BLaER1 treated with 17β-estradiol and CSF1 and Interleukin-3, amounts not matched to agents 10 nM and 100 nM (cell line): Measurements from ENCODE around the gene PSEN1.
"Not testable (repeated sequence)": the region's sequence is repeated elsewhere in the genome, so short reads cannot be mapped to it uniquely, and the experiment has no call there.

Experiments
- H3K27ac ChIP-seq, 11 experiments: shearing (Covaris generic); formaldehyde crosslinking; 2 replicates each; pipeline ENCODE4 v1.8.1; 2022
- H3K27me3 ChIP-seq, 11 experiments: shearing (Covaris generic); formaldehyde crosslinking; 2 replicates each; pipeline ENCODE4 v1.8.1; 2022
- H3K36me3 ChIP-seq, 11 experiments: shearing (Covaris generic); formaldehyde crosslinking; 2 replicates each; pipeline ENCODE4 v1.8.1; 2022
- H3K4me1 ChIP-seq, 10 experiments: shearing (Covaris generic); formaldehyde crosslinking; 2 replicates each; pipeline ENCODE4 v1.8.1; 2022
- H3K4me2 ChIP-seq, 11 experiments: shearing (Covaris generic); formaldehyde crosslinking; 2 replicates each; pipeline ENCODE4 v1.8.1; 2022
- H3K4me3 ChIP-seq, 10 experiments: shearing (Covaris generic); formaldehyde crosslinking; 2 replicates each; pipeline ENCODE4 v1.8.1; 2022
- H3K9ac ChIP-seq, 11 experiments: shearing (Covaris generic); formaldehyde crosslinking; 2 replicates each; pipeline ENCODE4 v1.8.1; 2022
- H3K9me3 ChIP-seq, 11 experiments: shearing (Covaris generic); formaldehyde crosslinking; replicated peaks in 1 of 11; 2 replicates each; pipeline ENCODE4 v1.8.1; 2022
- H4K20me1 ChIP-seq, 11 experiments: shearing (Covaris generic); formaldehyde crosslinking; 2 replicates each; pipeline ENCODE4 v1.8.1; 2022
- Cebpa-rat ChIP-seq, 11 experiments: shearing (Covaris generic); IDR thresholded peaks; 2 replicates each; pipeline ENCODE4 v1.8.1; 2022

PSEN1 gene

DNA sequence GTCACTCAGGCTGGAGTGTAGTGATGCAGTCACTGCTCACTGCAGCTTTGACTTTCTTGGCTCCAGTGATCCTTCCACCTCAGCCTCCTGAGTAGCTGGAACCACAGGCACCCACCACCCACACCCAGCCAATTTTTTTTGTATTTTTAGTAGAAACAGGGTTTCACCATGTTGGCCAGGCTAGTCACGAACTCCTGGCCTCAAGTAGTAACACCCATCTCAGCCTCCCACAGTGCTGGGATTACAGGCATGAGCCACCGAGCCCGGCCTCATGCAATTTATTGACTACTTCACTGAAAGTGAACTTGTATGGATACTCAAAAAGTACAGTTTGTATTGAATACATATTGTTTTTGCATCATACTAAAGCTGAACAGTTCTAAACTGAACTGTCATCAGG is 9.1 kb downstream of the PSEN1 start:
- H3K9me3 ChIP-seq, result no peaks in the 10 kb centered on the region
- no peaks in the 10 kb centered on the region for H3K27me3 ChIP-seq
- H3K36me3 ChIP-seq, result peaks cover 27 to 72% (median 36%) of the 10 kb centered on the region in 11 experiments
- H3K4me2 ChIP-seq, result no peak overlapping the region
- TF ChIP-seq Cebpa-rat (IDR thresholded peaks at IDR 0.05), result no peak
- no peak overlapping the region for H3K27ac ChIP-seq
- no peak overlapping the region for H3K4me3 ChIP-seq
- no peak overlapping the region for H3K9ac ChIP-seq
- H3K4me1 ChIP-seq, result peaks cover 0 to 27% (median 0%) of the 10 kb centered on the region in 10 experiments; a peak in 3 of 20 replicates
- peaks cover 54 to 100% (median 86%) of the 10 kb centered on the region in 11 experiments; a peak in 21 of 22 replicates for H4K20me1 ChIP-seq

DNA sequence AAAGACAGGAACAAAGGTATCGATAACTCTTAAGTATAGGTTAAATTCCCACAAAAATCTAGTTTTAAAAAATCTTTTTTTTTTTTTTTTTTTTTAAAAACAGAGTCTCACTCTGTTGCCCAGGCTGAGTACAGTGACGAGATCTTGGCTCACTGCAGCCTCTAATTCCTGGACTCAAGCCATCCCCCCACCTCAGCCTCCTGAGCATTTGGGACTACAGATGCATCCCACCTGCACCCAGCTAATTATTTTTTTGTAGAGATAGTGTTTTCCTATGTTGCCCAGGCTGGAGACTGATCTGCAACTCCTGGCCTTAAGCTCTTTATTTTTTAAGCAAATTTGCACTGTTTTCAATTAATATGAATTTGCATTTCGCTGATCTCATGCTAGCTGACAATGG is 9.8 kb downstream of the PSEN1 start:
- no peak for TF ChIP-seq Cebpa-rat (IDR thresholded peaks at IDR 0.05)
- Histone ChIP-seq H4K20me1 (peaks cover 51 to 100% (median 79%) of the 10 kb centered on the region in 11 experiments; a peak in 21 of 22 replicates), H3K27ac (no peak overlapping the region), H3K27me3 (no peaks in the 10 kb centered on the region), H3K9me3 (no peaks in the 10 kb centered on the region), H3K9ac (no peak overlapping the region), H3K4me3 (no peak overlapping the region), H3K4me1 (peaks cover 0 to 19% (median 0%) of the 10 kb centered on the region in 10 experiments; a peak in 3 of 20 replicates), H3K4me2 (no peak overlapping the region), H3K36me3 (peaks cover 31 to 76% (median 40%) of the 10 kb centered on the region in 11 experiments)

DNA sequence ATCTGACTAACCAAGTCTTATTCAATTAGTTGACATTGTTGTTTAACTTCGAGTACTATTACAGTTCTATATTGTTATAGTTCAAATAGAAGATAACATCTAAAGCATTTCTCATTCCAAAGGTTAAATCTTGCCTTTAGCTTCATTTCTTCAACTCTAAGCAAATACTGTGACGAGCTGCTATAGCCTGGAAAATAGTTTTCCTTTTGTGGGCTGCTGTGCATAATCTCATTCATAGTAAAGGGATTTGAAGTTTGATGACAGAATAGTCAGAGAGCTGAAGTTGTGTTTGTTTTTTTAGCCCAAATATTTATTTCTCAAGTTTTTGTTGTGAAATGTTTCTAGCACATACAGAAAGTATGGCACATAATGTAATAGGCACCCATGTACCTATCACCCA is 13.4 kb downstream of the PSEN1 start:
- H3K4me1 ChIP-seq, result no peaks in the 10 kb centered on the region
- H4K20me1 ChIP-seq, result peaks cover 23 to 100% (median 46%) of the 10 kb centered on the region in 11 experiments; a peak in 20 of 22 replicates
- no peaks in the 10 kb centered on the region for H3K27me3 ChIP-seq
- no peaks in the 10 kb centered on the region for H3K9me3 ChIP-seq
- H3K4me3 ChIP-seq, result no peak overlapping the region
- H3K27ac ChIP-seq, result no peak overlapping the region
- H3K9ac ChIP-seq, result no peak overlapping the region
- H3K36me3 ChIP-seq, result peaks cover 52 to 88% (median 69%) of the 10 kb centered on the region in 11 experiments
- no peak overlapping the region for H3K4me2 ChIP-seq
- TF ChIP-seq Cebpa-rat (IDR thresholded peaks at IDR 0.05), result no peak

DNA sequence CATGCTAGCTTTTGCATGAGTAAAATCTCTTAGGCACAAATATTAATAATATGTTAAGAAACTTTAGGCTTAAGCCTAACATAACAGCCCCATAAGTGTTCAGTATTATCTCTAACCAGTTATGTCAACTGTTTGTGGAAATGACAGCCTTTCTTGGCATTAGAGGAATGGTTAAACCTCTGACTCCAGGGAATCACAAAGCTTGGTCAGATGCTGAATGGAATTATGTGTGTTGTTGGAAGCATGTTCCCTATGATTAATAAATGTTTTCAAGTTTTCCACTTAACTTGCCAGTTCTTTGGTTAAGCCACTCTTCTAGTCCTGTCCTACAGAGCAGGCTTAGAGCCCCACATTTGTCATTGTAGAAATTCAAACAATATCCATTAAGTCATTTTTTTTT is 17.0 kb downstream of the PSEN1 start:
- Histone ChIP-seq H3K4me3 (no peak overlapping the region), H3K36me3 (peaks cover 76 to 100% (median 88%) of the 10 kb centered on the region in 11 experiments), H3K4me1 (no peaks in the 10 kb centered on the region), H3K4me2 (no peak overlapping the region), H3K9me3 (no peaks in the 10 kb centered on the region), H3K9ac (no peak overlapping the region), H3K27me3 (no peaks in the 10 kb centered on the region), H3K27ac (no peak overlapping the region), H4K20me1 (peaks cover 0 to 96% (median 16%) of the 10 kb centered on the region in 11 experiments; a peak in 12 of 22 replicates)
- no peak for TF ChIP-seq Cebpa-rat (IDR thresholded peaks at IDR 0.05)

DNA sequence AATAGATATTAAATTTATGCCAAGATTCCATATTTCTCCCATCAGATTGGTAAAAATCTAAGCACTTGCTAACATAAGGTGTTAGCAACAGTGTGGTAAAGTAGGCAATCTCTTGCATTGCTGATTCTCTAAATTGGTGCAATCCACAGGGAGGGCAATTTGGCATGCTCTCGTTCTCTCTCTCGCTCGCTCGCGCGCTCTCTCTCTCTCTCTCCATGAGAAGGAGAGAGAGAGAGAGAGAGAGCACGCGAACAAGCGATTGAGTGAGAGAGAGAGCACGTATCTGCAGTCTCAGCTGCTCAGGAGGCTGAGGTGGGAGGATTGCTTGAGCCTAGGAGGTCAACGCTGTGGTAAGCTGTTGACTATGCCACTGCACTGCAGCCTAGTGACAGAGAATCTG is 25.9 kb downstream of the PSEN1 start:
- Histone ChIP-seq H4K20me1 (peaks cover 0 to 84% (median 0%) of the 10 kb centered on the region in 11 experiments; a peak in 6 of 22 replicates), H3K9me3 (peaks cover 0 to 6% (median 0%) of the 10 kb centered on the region in 11 experiments; a peak in 7 of 22 replicates), H3K36me3 (peaks cover 75 to 100% (median 97%) of the 10 kb centered on the region in 11 experiments), H3K4me1 (no peaks in the 10 kb centered on the region), H3K4me3 (no peak overlapping the region), H3K27me3 (no peaks in the 10 kb centered on the region), H3K9ac (no peak overlapping the region), H3K27ac (no peak overlapping the region), H3K4me2 (no peak overlapping the region)
- TF ChIP-seq Cebpa-rat (IDR thresholded peaks at IDR 0.05), result no peak

DNA sequence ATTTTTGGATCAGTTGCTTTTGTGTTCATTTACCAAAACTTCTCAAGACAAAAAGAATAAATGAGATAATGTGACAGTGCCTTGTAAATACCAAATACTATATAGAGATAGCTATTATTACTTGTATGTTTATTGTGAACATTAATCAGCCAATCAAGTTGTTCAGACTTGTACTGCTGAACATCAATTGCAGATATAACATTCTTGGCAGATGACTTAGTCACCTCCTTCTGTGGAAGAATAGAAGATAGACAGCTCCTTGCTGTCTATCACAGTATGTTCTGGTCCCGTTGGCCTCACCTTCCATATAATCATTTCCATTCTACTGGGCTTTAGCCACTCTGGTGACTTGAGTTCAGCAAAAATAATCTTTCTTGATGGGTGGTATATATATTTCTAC is 30.1 kb downstream of the PSEN1 start:
- Histone ChIP-seq H3K4me1 (no peaks in the 10 kb centered on the region), H4K20me1 (peaks cover 0 to 82% (median 0%) of the 10 kb centered on the region in 11 experiments; a peak in 6 of 22 replicates), H3K4me3 (no peak overlapping the region), H3K9ac (no peak overlapping the region), H3K27me3 (no peaks in the 10 kb centered on the region), H3K36me3 (peaks cover 71 to 100% (median 96%) of the 10 kb centered on the region in 11 experiments), H3K4me2 (no peak overlapping the region), H3K27ac (no peak overlapping the region), H3K9me3 (no peaks in the 10 kb centered on the region)
- TF ChIP-seq Cebpa-rat (IDR thresholded peaks at IDR 0.05), result no peak

DNA sequence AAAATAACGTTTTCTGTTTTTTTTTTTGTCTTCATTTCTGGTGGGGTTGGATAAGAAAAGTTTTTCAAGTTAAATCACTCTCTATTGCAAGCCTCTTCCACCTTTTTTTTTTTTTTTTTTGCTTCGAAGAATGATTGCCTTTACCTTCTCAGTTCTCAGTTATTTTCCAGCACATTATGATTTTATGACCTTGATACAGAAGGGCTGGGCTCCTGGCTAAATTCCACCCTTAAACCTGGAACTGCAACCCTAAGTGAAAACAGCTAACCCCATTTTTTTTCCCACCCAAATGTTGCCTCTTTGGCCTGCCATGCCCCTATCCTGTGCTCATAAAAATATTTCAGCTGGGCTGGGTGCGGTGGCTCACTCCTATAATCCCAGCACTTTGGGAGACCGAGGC is 31.4 kb downstream of the PSEN1 start:
- Histone ChIP-seq H3K27ac (no peak overlapping the region), H3K27me3 (no peaks in the 10 kb centered on the region), H3K4me2 (no peak overlapping the region), H3K4me1 (no peaks in the 10 kb centered on the region), H3K9ac (no peak overlapping the region), H4K20me1 (peaks cover 0 to 81% (median 0%) of the 10 kb centered on the region in 11 experiments; a peak in 7 of 22 replicates), H3K9me3 (no peaks in the 10 kb centered on the region), H3K4me3 (no peak overlapping the region), H3K36me3 (peaks cover 69 to 100% (median 94%) of the 10 kb centered on the region in 11 experiments)
- no peak for TF ChIP-seq Cebpa-rat (IDR thresholded peaks at IDR 0.05)

DNA sequence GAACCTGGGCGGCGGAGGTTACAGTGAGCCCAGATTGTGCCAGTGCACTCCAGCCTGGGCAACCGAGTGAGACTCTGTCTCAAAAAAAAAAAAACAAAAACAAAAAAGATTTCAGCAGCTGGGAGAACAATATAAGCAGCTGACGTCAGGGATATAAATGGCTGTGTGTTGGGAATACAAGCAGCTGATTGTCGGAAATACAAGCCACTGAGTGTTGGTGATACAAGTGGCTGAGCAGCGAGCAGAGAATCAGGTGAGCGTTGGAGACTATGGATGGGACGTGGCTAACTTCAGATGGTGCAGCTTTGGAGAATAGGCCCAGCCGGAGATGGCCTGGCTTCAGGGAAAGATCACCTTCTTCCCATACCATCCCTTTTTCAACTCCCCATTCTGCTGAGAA is 32.0 kb downstream of the PSEN1 start:
- H3K27me3 ChIP-seq, result no peaks in the 10 kb centered on the region

DNA sequence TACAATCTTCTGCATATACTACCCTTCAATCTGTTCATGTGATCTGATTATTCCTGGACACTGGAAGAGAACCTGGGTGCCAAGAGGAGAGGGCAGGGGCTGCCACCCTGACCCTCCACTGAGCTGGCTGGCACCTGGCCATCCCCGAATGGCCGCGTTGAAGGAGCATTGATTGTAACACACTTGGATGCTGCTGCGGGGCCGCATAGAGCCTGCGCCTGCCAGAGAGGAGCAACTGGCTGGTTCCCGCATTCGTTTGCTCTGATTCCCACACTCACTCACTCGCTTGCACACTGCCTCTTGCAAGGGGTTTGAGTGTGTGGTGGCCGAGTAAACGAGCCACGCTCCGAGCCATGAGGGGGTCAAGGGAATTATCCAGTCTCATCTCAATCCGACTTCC is 32.4 kb downstream of the PSEN1 start:
- Histone ChIP-seq H3K9ac (no peak overlapping the region), H3K4me3 (no peak overlapping the region), H3K4me1 (no peaks in the 10 kb centered on the region), H3K9me3 (no peaks in the 10 kb centered on the region), H3K27ac (no peak overlapping the region), H3K36me3 (peaks cover 66 to 100% (median 88%) of the 10 kb centered on the region in 11 experiments), H3K4me2 (no peak overlapping the region), H3K27me3 (no peaks in the 10 kb centered on the region), H4K20me1 (peaks cover 0 to 81% (median 0%) of the 10 kb centered on the region in 11 experiments; a peak in 7 of 22 replicates)
- TF ChIP-seq Cebpa-rat (IDR thresholded peaks at IDR 0.05), result no peak

More for the DNA sequence above, 32.0 kb downstream of the PSEN1 start:
- H3K4me3 ChIP-seq, result no peak overlapping the region
- no peak overlapping the region for H3K9ac ChIP-seq
- no peak overlapping the region for H3K4me2 ChIP-seq
- H3K9me3 ChIP-seq, result no peaks in the 10 kb centered on the region
- H3K27ac ChIP-seq, result no peak overlapping the region
- H3K4me1 ChIP-seq, result no peaks in the 10 kb centered on the region
- peaks cover 0 to 81% (median 0%) of the 10 kb centered on the region in 11 experiments; a peak in 7 of 22 replicates for H4K20me1 ChIP-seq
- peaks cover 66 to 100% (median 88%) of the 10 kb centered on the region in 11 experiments for H3K36me3 ChIP-seq
- no peak for TF ChIP-seq Cebpa-rat (IDR thresholded peaks at IDR 0.05)

DNA sequence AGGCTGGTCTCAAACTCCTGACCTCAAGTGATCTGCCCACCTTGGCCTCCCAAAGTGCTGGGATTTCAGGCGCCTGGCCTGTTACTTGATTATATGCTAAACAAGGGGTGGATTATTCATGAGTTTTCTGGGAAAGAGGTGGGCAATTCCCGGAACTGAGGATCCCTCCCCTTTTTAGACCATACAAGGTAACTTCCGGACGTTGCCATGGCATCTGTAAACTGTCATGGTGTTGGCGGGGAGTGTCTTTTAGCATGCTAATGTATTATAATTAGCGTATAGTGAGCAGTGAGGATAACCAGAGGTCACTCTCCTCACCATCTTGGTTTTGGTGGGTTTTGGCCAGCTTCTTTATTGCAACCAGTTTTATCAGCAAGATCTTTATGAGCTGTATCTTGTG is 33.5 kb downstream of the PSEN1 start:
- H3K9ac ChIP-seq, H3K27ac ChIP-seq, H3K27me3 ChIP-seq, H3K4me2 ChIP-seq, H3K9me3 ChIP-seq, H3K4me3 ChIP-seq, H3K4me1 ChIP-seq: not testable (repeated sequence)
- Histone ChIP-seq H3K36me3 (peaks cover 67 to 100% (median 91%) of the 10 kb centered on the region in 11 experiments), H4K20me1 (peaks cover 0 to 75% (median 0%) of the 10 kb centered on the region in 11 experiments; a peak in 7 of 22 replicates)
